ENCODE results near the gene ZNF662.

GRCh38 chr3:42942693-42943092 is 36.8 kb downstream of the ZNF662 start:
- TF ChIP-seq ZNF232 (CRISPR knock-in tag; IDR thresholded peaks at IDR 0.05), result no peak
- TF ChIP-seq SP1 (CRISPR knock-in tag; conservative IDR thresholded peaks at IDR 0.05), result no peak
- no peak for TF ChIP-seq TEAD1 (CRISPR knock-in tag; IDR thresholded peaks at IDR 0.05)
- no peak for TF ChIP-seq ATF2 (CRISPR knock-in tag; IDR thresholded peaks at IDR 0.05; ENCODE audit: borderline replicate concordance, low read depth)
